HepG2 (cell line): Measurements from ENCODE around the gene PLCB2. TPM values are rescaled to one million over a fixed set of nuclear protein-coding genes. Genes with fewer than 3 reads are reported as not detected.

ENCODE experiments used
- ATRX ChIP-seq: sonication (generic); formaldehyde crosslinking; IDR thresholded peaks from 2 replicates; pipeline ENCODE4 v1.4.0; 2020; ENCODE audit warnings: missing genetic modification reagents, borderline replicate concordance
- DNMT1 ChIP-seq: sonication (generic); formaldehyde crosslinking; IDR thresholded peaks from 2 replicates; pipeline ENCODE4 v1.5.1; 2020; ENCODE audit warnings: mild to moderate bottlenecking, missing genetic modification reagents
- HOXD1 ChIP-seq: sonication (generic); formaldehyde crosslinking; IDR thresholded peaks from 2 replicates; pipeline ENCODE4 v1.5.0; 2020; ENCODE audit warnings: missing genetic modification reagents
- ISL2 ChIP-seq: sonication (generic); formaldehyde crosslinking; IDR thresholded peaks from 2 replicates; pipeline ENCODE4 v1.5.0; 2020; ENCODE audit warnings: missing genetic modification reagents
- KLF9 ChIP-seq: IDR thresholded peaks from 2 replicates; pipeline ENCODE4 v1.6.1; 2016; ENCODE audit warnings: low read depth
- LCORL ChIP-seq, 2 experiments: fragments of 450-650 bp in 1 of 2; sonication (generic) in 1 of 2; formaldehyde crosslinking in 1 of 2; IDR thresholded peaks; 2 replicates each; pipeline versions ENCODE4 v1.5.0 to v1.6.1; 2017 to 2020; ENCODE audit warnings: antibody characterized with exemption in 1 of 2, missing genetic modification reagents in 1 of 2
- MXI1 ChIP-seq: IDR thresholded peaks from 3 replicates; pipeline ENCODE4 v1.6.1; 2012; ENCODE audit warnings: low read depth, low read length, inconsistent platforms, borderline replicate concordance
- PAX8 ChIP-seq: sonication (generic); formaldehyde crosslinking; IDR thresholded peaks from 2 replicates; pipeline ENCODE4 v1.8.0; 2022; ENCODE audit warnings: mild to moderate bottlenecking, missing genetic modification reagents, borderline replicate concordance
- RBM39 ChIP-seq: fragments of 200-400 bp; formaldehyde crosslinking; IDR thresholded peaks from one replicate; pipeline ENCODE4 v1.6.1; 2018; ENCODE audit warnings: antibody characterized with exemption, mild to moderate bottlenecking, low read depth, low read length; ENCODE audit not compliant: poor library complexity, severe bottlenecking
- SP5 ChIP-seq: IDR thresholded peaks from 2 replicates; pipeline ENCODE4 v1.6.1; 2016; ENCODE audit warnings: low read depth, borderline replicate concordance
- U2AF2 ChIP-seq: fragments of 200-400 bp; formaldehyde crosslinking; IDR thresholded peaks from 2 replicates; pipeline ENCODE4 v1.6.1; 2017; ENCODE audit warnings: low read depth, mild to moderate bottlenecking, low read length
- ZBTB37 ChIP-seq: sonication (generic); formaldehyde crosslinking; IDR thresholded peaks from 2 replicates; pipeline ENCODE4 v1.4.0; 2020; ENCODE audit warnings: mild to moderate bottlenecking, missing genetic modification reagents
- ZNF354B ChIP-seq: sonication (generic); formaldehyde crosslinking; IDR thresholded peaks from 2 replicates; pipeline ENCODE4 v1.8.0; 2022; ENCODE audit warnings: mild to moderate bottlenecking, missing genetic modification reagents
- ZNF549 ChIP-seq: sonication (generic); formaldehyde crosslinking; IDR thresholded peaks from 2 replicates; pipeline ENCODE4 v1.5.0; 2020; ENCODE audit warnings: missing genetic modification reagents
- polyA plus RNA-seq, 8 experiments: library from polyadenylated mRNA; depleted of rRNA in 3 of 8; stranded (reverse) in 7 of 8; unstranded in 1 of 8; fragments of >200 nt; fragmentation: Illumina TruSeq in 4 of 8; extraction: Trizol in 4 of 8; gene quantifications; 2 replicates each; pipeline versions ENCODE4 v1.2.1 to v1.2.3, GENCODE V29; 2011 to 2016; ENCODE audit warnings: low read depth in 4 of 8, missing spikeins in 1 of 8, mixed read lengths in 1 of 8; ENCODE audit not compliant: insufficient read depth in 1 of 8
- total RNA-seq, 5 experiments: library from RNA; depleted of rRNA; stranded (reverse); fragments of >200 nt; fragmentation: Illumina TruSeq; extraction: Trizol; gene quantifications; 2 replicates each; pipeline ENCODE4 v1.2.3, GENCODE V29; 2016; ENCODE audit warnings: low read depth in 1 of 5
- TF ChIP-seq, protein P1 (sequence below): IDR thresholded peaks from 2 replicates; pipeline ENCODE4 v1.6.1; 2016; ENCODE audit warnings: missing biosample characterization, missing genetic modification reagents, low read depth
- TF ChIP-seq, protein P2 (sequence below): sonication (generic); formaldehyde crosslinking; IDR thresholded peaks from 2 replicates; pipeline ENCODE4 v1.4.0; 2020; ENCODE audit warnings: mild to moderate bottlenecking, missing genetic modification reagents
- TF ChIP-seq, protein P3 (sequence below): sonication (generic); formaldehyde crosslinking; IDR thresholded peaks from 2 replicates; pipeline ENCODE4 v1.4.0; 2020; ENCODE audit warnings: low read depth, mild to moderate bottlenecking, missing genetic modification reagents

PLCB2 gene
- total and polyA plus RNA-seq, 2 of the 13 experiments (the other 11 are each of a cell fraction or from before 2014, with no cell fraction given): 0.11 TPM; not detected in 1

GRCh38 chr15:40282147-40282868, 25.4 kb downstream of the PLCB2 start (continued):
- TF ChIP-seq, protein P1, sequence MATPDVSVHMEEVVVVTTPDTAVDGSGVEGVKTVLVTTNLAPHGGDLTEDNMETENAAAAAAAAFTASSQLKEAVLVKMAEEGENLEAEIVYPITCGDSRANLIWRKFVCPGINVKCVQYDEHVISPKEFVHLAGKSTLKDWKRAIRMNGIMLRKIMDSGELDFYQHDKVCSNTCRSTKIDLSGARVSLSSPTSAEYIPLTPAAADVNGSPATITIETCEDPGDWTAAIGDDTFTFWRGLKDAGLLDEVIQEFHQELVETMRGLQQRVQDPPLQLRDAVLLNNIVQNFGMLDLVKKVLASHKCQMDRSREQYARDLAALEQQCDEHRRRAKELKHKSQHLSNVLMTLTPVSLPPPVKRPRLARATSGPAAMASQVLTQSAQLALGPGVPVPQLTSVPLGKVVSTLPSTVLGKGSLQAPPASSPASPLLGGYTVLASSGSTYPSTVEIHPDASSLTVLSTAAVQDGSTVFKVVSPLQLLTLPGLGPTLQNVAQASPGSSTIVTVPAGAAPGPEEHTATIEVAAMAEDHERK (CRISPR knock-in tag): no peak
- TF ChIP-seq PAX8 (CRISPR knock-in tag) (no peak), KLF9 (CRISPR knock-in tag) (no peak), MXI1 (no peak), U2AF2 (no peak), DNMT1 (peak; percentile 69; the same call in 1 of the 2 replicates), SP5 (CRISPR knock-in tag) (no peak), ATRX (CRISPR knock-in tag) (no peak), ZNF354B (no peak), RBM39 (peak; percentile 55), HOXD1 (peak; percentile 33; the same call in 1 of the 2 replicates), ZNF549 (CRISPR knock-in tag) (no peak), ZBTB37 (no peak), ISL2 (no peak), LCORL (IDR thresholded peaks at IDR 0.05) (no peak), LCORL (CRISPR knock-in tag; IDR thresholded peaks at IDR 0.05) (no peak)
- TF ChIP-seq, protein P2, sequence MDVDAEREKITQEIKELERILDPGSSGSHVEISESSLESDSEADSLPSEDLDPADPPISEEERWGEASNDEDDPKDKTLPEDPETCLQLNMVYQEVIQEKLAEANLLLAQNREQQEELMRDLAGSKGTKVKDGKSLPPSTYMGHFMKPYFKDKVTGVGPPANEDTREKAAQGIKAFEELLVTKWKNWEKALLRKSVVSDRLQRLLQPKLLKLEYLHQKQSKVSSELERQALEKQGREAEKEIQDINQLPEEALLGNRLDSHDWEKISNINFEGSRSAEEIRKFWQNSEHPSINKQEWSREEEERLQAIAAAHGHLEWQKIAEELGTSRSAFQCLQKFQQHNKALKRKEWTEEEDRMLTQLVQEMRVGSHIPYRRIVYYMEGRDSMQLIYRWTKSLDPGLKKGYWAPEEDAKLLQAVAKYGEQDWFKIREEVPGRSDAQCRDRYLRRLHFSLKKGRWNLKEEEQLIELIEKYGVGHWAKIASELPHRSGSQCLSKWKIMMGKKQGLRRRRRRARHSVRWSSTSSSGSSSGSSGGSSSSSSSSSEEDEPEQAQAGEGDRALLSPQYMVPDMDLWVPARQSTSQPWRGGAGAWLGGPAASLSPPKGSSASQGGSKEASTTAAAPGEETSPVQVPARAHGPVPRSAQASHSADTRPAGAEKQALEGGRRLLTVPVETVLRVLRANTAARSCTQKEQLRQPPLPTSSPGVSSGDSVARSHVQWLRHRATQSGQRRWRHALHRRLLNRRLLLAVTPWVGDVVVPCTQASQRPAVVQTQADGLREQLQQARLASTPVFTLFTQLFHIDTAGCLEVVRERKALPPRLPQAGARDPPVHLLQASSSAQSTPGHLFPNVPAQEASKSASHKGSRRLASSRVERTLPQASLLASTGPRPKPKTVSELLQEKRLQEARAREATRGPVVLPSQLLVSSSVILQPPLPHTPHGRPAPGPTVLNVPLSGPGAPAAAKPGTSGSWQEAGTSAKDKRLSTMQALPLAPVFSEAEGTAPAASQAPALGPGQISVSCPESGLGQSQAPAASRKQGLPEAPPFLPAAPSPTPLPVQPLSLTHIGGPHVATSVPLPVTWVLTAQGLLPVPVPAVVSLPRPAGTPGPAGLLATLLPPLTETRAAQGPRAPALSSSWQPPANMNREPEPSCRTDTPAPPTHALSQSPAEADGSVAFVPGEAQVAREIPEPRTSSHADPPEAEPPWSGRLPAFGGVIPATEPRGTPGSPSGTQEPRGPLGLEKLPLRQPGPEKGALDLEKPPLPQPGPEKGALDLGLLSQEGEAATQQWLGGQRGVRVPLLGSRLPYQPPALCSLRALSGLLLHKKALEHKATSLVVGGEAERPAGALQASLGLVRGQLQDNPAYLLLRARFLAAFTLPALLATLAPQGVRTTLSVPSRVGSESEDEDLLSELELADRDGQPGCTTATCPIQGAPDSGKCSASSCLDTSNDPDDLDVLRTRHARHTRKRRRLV: no peak
- TF ChIP-seq, protein P3, sequence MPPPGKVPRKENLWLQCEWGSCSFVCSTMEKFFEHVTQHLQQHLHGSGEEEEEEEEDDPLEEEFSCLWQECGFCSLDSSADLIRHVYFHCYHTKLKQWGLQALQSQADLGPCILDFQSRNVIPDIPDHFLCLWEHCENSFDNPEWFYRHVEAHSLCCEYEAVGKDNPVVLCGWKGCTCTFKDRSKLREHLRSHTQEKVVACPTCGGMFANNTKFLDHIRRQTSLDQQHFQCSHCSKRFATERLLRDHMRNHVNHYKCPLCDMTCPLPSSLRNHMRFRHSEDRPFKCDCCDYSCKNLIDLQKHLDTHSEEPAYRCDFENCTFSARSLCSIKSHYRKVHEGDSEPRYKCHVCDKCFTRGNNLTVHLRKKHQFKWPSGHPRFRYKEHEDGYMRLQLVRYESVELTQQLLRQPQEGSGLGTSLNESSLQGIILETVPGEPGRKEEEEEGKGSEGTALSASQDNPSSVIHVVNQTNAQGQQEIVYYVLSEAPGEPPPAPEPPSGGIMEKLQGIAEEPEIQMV (CRISPR knock-in tag): no peak
